ENCODE data around the gene MORF4L2.

The MORF4L2 gene

DNA sequence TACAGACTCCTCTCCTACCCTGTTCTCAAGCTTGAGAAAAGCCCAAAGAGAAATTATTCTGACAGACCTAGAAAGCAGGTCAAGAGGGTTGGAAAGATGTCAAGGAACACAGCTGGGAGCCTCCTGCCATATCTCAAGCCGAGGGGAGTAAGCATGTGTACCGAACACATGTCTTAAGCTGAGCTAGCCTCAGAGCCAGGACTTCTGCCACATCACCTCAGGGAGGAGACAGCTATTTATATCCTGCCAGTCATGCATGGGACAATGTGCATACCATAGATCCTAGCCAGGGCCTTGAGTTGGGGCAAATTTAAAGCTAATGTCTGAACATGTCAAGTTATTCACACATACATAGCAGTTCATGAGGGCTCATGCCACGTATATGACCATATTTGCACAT lies 36.0 kb upstream of the MORF4L2 start:
- TF ChIP-seq POU2F2 (IDR thresholded peaks at IDR 0.05; ENCODE audit: low read depth, low read length): no peak
- no peak for TF ChIP-seq POLR2A (IDR thresholded peaks at IDR 0.05; ENCODE audit: low read depth, low read length)
- no peak for TF ChIP-seq PAX5 (IDR thresholded peaks at IDR 0.05; ENCODE audit: insufficient read depth, low read length, severe bottlenecking)
- no peak for TF ChIP-seq POLR2AphosphoS5 (IDR thresholded peaks at IDR 0.05; ENCODE audit: low read depth, low read length)
- no peak for TF ChIP-seq TAF1 (IDR thresholded peaks at IDR 0.05; ENCODE audit: low read depth, low read length)
- no peak for TF ChIP-seq SPI1 (IDR thresholded peaks at IDR 0.05; ENCODE audit: low read depth, low read length)
- no peak for FAIRE-seq

GRCh38 chrX:103718120-103718519 lies 31.6 kb upstream of the MORF4L2 start:
- FAIRE-seq (no peak), DNase-seq (ENCODE audit: insufficient read length, low spot score) (no peak)
- TF ChIP-seq POLR2AphosphoS5 (IDR thresholded peaks at IDR 0.05; ENCODE audit: low read depth, low read length): no peak
- TF ChIP-seq SPI1 (IDR thresholded peaks at IDR 0.05; ENCODE audit: low read depth, low read length): no peak
- no peak for TF ChIP-seq POLR2A (IDR thresholded peaks at IDR 0.05; ENCODE audit: low read depth, low read length)
- TF ChIP-seq PAX5 (IDR thresholded peaks at IDR 0.05; ENCODE audit: insufficient read depth, low read length, severe bottlenecking): no peak
- TF ChIP-seq TAF1 (IDR thresholded peaks at IDR 0.05; ENCODE audit: low read depth, low read length): no peak
- TF ChIP-seq POU2F2 (IDR thresholded peaks at IDR 0.05; ENCODE audit: low read depth, low read length): no peak

More for the DNA sequence above, 36.0 kb upstream of the MORF4L2 start:
- no peak for DNase-seq (ENCODE audit: insufficient read length, low spot score)

DNA sequence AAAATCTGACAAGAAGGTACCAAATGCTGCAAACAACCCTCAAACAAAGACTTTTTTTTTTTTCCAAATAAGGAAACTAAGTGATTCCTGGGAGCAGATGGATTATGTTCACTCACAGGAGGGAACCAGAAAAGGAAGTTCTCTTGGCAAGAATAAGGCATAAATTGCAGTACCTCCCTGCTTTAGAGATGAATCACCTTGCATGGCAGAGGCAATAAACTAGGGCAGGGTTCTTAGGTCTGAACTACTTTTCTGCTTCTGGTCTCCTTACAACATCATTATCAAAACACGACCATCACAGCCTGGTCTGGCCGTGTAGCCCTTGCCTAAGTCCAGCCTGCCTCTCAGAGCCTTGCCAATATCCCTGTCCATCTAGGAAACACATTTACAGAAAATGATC lies 30.5 kb upstream of the MORF4L2 start:
- no peak for TF ChIP-seq POLR2AphosphoS5 (IDR thresholded peaks at IDR 0.05; ENCODE audit: low read depth, low read length)
- no peak for TF ChIP-seq PAX5 (IDR thresholded peaks at IDR 0.05; ENCODE audit: insufficient read depth, low read length, severe bottlenecking)
- TF ChIP-seq POLR2A (IDR thresholded peaks at IDR 0.05; ENCODE audit: low read depth, low read length): no peak
- DNase-seq (ENCODE audit: insufficient read length, low spot score) (no peak), FAIRE-seq (no peak)

GRCh38 chrX:103710609-103711008 lies 24.1 kb upstream of the MORF4L2 start, which contains the start of gene TMEM31:
Gene TMEM31, plus strand, starts transcription at chrX:103710909. Its CDS starts 1,350 bp downstream, at chrX:103712259.
- no peak for TF ChIP-seq POLR2A (IDR thresholded peaks at IDR 0.05; ENCODE audit: low read depth, low read length)
- TF ChIP-seq TAF1 (IDR thresholded peaks at IDR 0.05; ENCODE audit: low read depth, low read length): no peak
- TF ChIP-seq SPI1 (IDR thresholded peaks at IDR 0.05; ENCODE audit: low read depth, low read length): no peak
- TF ChIP-seq POLR2AphosphoS5 (IDR thresholded peaks at IDR 0.05; ENCODE audit: low read depth, low read length): no peak
- FAIRE-seq: no peak
- DNase-seq (ENCODE audit: insufficient read length, low spot score): no peak

- FAIRE-seq: no peak
- no peak for TF ChIP-seq SPI1 (IDR thresholded peaks at IDR 0.05; ENCODE audit: low read depth, low read length)
Observed at GRCh38 chrX:103704863-103705262, 18.4 kb upstream of the MORF4L2 start.

DNA sequence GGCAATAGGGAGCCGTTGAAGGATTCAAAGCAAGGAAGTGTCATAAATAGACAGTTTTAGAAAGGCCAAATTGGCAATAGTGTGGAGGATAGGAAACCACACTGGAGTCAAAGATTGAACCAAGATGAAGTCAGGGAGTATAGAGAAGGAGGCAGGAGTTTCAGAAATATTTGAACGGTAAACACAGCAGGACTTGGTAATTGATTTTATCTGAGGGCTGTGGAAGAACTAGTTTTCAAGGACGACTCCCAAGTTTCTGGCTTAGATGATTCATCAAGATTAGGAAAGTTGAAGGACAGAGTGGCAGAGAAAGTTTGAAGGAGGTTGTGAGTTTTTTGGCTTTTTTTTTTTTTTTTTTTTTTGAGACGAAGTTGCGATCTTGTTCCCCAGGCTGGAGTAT lies 12.7 kb upstream of the MORF4L2 start:
- DNase-seq (ENCODE audit: insufficient read length, low spot score) (no peak), FAIRE-seq (no peak)
- no peak for TF ChIP-seq POU2F2 (IDR thresholded peaks at IDR 0.05; ENCODE audit: low read depth, low read length)
- no peak for TF ChIP-seq TAF1 (IDR thresholded peaks at IDR 0.05; ENCODE audit: low read depth, low read length)
- TF ChIP-seq SPI1 (IDR thresholded peaks at IDR 0.05; ENCODE audit: low read depth, low read length): no peak
- TF ChIP-seq POLR2AphosphoS5 (IDR thresholded peaks at IDR 0.05; ENCODE audit: low read depth, low read length): no peak
- no peak for TF ChIP-seq POLR2A (IDR thresholded peaks at IDR 0.05; ENCODE audit: low read depth, low read length)
- TF ChIP-seq PAX5 (IDR thresholded peaks at IDR 0.05; ENCODE audit: insufficient read depth, low read length, severe bottlenecking): no peak

More at GRCh38 chrX:103704863-103705262, 18.4 kb upstream of the MORF4L2 start:
- DNase-seq (ENCODE audit: insufficient read length, low spot score): no peak

DNA sequence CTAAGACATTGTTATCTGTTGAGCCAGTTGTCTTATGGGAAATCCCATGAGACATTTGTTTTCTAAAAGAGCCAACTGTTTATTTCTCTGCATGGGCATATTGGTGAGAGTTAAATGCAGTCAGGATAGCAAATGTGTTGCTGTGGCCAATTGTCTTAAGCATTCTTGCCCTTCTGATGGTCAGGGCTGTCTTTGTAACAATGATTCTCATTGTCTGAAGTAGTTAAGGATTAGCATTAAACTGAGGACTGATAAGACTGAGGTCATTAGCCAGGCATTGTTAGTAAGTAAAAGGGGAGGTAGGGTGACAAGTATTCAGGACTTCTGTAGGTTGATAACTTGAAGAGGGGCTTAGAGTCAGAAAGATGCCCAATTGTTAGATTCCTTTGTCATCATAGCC lies 11.2 kb upstream of the MORF4L2 start:
- DNase-seq (ENCODE audit: insufficient read length, low spot score) (no peak), FAIRE-seq (no peak)
- no peak for TF ChIP-seq PAX5 (IDR thresholded peaks at IDR 0.05; ENCODE audit: insufficient read depth, low read length, severe bottlenecking)
- TF ChIP-seq SPI1 (IDR thresholded peaks at IDR 0.05; ENCODE audit: low read depth, low read length): no peak
- no peak for TF ChIP-seq POU2F2 (IDR thresholded peaks at IDR 0.05; ENCODE audit: low read depth, low read length)
- TF ChIP-seq TAF1 (IDR thresholded peaks at IDR 0.05; ENCODE audit: low read depth, low read length): no peak
- no peak for TF ChIP-seq POLR2AphosphoS5 (IDR thresholded peaks at IDR 0.05; ENCODE audit: low read depth, low read length)
- TF ChIP-seq POLR2A (IDR thresholded peaks at IDR 0.05; ENCODE audit: low read depth, low read length): no peak

DNA sequence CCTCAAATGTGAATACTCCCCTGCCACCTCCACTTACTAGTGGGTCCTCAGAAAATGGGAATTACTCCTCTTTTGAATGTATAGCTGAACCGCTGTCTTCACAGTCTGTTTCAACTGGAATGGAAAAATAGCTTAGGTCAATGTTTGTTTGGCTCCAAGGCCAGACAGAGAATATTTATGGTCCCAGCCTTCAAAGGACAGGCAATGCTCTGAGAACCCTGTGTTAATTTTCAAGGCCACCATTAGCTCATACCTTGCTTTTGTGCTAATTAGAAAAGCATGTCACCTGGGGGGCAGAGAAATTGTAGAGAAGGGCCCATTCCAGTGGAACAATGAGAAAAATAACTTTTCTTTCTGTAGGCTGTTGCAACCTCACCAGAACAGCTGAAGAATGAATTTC lies 4.6 kb upstream of the MORF4L2 start:
- FAIRE-seq: no peak
- no peak for TF ChIP-seq PAX5 (IDR thresholded peaks at IDR 0.05; ENCODE audit: insufficient read depth, low read length, severe bottlenecking)
- no peak for TF ChIP-seq POU2F2 (IDR thresholded peaks at IDR 0.05; ENCODE audit: low read depth, low read length)
- no peak for DNase-seq (ENCODE audit: insufficient read length, low spot score)

GRCh38 chrX:103688946-103689345 lies 2.4 kb upstream of the MORF4L2 start:
- FAIRE-seq (peak; percentile 74), DNase-seq (ENCODE audit: insufficient read length, low spot score) (no peak)
- no peak for TF ChIP-seq PAX5 (IDR thresholded peaks at IDR 0.05; ENCODE audit: insufficient read depth, low read length, severe bottlenecking)
- no peak for TF ChIP-seq POLR2AphosphoS5 (IDR thresholded peaks at IDR 0.05; ENCODE audit: low read depth, low read length)
- TF ChIP-seq TAF1 (IDR thresholded peaks at IDR 0.05; ENCODE audit: low read depth, low read length): no peak

DNA sequence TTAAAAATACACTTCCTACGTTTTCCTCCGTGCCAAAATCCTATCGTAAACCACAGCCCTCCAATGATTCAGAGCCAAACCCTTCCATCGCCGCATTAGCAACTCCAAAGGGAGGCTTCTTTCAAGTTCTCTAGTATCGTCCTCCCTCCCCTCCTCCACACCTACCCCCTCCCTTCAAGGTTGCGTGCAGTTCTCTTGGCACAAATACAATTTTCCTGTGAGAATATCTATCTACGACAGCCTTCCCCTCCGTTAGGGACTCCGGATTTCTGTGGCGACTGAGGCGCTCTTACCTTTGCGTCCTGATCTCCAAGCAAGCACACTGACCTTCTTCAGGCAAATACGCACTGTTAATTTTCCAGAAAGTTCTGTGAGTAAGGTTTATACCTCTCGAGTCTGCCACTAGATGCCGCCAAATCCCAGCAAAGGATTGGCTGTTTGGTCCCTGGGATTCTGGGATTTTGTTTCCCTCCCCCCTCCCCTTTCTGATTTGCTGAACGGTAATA lies 1.2 kb upstream of the MORF4L2 start:
- FAIRE-seq (peak; percentile 23), DNase-seq (ENCODE audit: insufficient read length, low spot score) (no peak)
- TF ChIP-seq TAF1 (IDR thresholded peaks at IDR 0.05; ENCODE audit: low read depth, low read length) (no peak), POLR2A (IDR thresholded peaks at IDR 0.05; ENCODE audit: low read depth, low read length) (no peak), POLR2AphosphoS5 (IDR thresholded peaks at IDR 0.05; ENCODE audit: low read depth, low read length) (no peak), PAX5 (IDR thresholded peaks at IDR 0.05; ENCODE audit: insufficient read depth, low read length, severe bottlenecking) (no peak)

Data from GM12891 (cell line).